Stimulated activated CD4-positive, alpha-beta T cell treated with anti-CD3 and anti-CD28 coated beads, Interleukin-4, amount 100 ng/mL, for 1 hour (primary cell): ENCODE measurements around the gene C16orf89.
"Not testable (repeated sequence)": the region's sequence is repeated elsewhere in the genome, so short reads cannot be mapped to it uniquely, and the experiment has no call there.

ENCODE experiments used
- DNase-seq: peaks from one replicate; pipeline ENCODE4 v3.0.0-alpha.2; 2020

Gene C16orf89

DNA sequence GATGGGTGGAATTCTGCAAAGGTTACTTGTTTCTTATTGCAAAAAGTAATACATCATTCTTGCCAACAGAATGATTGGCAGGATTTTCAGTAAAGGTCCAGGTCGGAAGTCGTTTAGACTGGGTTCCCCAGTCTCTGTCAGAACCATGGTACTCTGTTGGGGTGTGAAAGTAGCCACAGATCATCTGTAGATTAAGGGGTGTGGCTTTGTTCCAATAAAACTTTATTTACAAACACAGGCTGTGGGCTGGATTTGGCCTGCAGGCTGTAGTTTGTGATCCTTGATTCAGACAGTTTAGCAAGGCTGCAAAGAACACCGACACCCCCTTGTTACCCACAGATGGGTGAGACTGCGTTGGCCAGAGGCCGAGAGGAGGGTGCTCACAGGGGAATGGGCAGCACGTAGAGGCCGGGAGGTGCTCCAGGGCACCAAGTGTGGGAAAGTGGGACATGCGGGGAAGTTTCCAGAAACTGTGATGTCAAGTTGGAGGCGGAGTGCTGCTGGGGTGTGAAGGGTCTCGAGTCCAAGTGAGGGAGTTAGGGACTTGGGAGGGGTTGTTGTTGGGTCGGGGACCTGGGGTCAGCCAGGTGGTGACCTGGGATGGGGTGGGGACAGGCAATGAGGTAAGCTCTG lies 18.5 kb upstream of the C16orf89 start:
- DNase-seq: not testable (repeated sequence)

DNA sequence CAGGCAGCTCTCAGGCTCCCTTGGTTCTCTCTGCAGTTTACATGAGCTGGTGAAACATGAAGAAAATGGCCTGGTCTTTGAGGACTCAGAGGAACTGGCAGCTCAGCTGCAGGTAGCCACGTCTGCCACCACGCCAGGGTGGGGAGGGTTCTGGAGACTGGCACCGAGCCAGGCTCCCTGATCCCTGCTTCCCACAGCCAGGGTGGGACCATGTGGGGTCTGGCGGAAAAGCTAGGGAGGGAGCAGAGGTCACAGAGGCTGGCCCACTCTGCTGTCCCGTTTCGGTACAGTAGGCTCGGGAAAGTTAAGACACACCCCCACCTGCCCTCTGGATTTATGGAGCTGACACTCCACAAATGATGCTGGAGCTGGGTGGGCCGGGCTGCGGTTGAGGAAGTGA lies 17.9 kb upstream of the C16orf89 start:
- not testable (repeated sequence) for DNase-seq

DNA sequence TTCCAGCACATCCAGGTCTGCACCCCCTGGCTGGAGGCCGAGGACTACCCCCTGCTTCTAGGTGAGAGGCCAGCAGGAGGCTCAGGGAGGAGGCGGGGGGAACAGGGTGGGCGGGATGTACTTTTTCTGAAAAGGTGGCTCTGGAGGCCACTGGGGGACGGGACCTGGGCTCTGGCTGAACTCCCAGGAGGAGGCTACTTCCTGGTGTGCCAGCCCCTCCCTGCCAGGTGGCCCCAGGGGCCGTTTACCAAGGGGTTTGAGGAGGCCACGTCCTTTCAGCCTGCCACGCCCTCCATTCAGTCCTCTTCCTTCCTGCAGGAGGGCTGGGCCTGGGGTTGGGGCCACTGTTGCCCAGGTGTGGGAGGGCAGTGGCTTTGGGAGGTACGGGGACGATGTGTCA lies 15.2 kb upstream of the C16orf89 start:
- DNase-seq: not testable (repeated sequence)

DNA sequence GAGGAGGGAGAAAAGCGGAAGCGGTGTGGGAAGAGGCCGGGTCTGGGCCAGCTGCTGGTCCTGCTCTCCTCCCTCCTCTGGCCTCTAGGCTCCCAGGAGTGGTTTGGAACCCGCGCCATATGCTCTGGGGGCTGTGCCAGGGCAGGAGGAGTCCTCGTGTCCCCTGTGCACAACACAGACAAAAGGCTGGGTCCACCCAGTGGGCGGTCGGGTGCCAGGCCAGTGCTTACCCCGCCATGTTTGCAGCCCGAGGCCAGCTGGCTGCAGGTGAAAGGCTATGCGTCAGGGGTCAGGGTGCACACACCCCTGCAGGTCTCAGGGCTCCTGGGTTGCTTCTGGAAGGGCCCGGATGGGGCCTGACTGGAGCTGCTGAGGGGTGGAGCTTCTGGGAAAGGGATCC lies 14.7 kb upstream of the C16orf89 start:
- not testable (repeated sequence) for DNase-seq

DNA sequence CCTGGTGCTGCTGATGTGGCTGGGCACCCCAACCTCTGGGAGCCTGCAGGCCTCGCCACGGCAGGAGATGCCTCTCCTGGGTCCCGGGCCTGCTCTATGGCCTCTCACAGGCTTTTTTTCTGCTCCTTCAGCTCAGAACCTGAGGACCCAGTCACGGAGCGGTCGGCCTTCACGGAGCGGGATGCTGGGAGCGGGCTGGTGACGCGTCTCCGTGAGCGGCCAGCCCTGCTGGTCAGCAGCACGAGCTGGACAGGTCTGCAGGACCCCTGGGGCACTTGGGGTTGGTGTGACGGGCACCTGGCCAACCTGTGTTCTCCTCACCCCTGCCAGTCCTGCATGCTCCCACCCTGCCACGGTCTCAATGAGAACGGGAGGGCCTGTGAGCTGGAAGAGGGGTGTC lies 12.9 kb upstream of the C16orf89 start:
- no peak for DNase-seq

DNA sequence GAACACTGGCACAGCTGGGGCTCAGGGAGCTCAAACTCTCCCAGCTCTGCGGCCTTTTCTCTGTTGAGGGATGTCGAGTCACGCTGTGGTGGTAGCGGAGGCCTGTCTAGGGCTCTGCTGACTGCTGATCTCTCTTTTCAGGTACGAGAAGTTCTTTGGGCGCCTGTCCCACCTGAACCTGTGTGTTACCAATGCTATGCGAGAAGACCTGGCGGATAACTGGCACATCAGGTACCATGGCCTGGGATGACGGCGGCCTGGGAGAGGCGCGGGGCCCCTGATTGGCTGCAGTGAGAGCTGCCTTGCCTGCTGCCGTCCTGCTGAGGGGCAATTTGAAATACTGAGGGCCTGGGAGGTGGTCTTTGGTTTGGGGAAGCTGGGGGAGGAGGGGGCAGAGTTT lies 11.5 kb upstream of the C16orf89 start:
- DNase-seq: no peak

DNA sequence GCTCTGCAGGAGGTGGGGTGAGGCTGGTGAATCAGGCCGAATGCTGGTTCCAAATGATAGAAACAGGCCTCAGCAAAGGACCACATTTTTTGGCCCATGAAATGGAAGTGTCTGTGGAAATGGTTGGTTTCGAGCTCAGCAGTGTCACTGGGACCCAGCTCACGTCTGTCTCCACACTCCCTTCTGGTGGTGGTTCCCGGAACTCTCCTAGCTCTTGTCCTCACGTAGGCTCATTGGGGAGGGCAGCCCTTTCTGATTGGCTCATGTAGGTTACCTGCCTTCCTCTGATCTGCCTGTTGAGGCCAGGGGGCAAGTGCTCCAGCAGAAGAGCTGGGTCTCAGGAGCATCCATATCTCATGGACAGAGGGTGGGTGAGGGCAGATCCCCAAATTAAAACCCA lies 9.9 kb upstream of the C16orf89 start:
- DNase-seq: no peak

DNA sequence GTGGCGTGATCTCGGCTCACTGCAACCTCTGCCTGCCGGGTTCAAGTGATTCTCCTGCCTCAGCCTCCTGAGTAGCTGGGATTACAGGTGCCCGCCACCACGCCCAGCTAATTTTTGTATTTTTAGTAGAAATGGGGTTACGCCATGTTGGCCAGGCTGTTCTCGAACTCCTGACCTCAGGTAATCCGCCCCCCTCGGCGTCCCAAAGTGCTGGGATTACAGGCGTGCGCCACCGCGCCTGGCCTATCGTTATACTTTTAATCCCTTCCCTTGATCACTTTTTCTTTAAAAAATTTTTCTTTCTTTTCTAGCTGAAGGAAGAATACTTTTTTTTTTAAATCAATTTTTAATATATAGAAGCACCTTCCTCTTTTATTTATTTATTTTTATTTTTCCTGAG lies 8.0 kb upstream of the C16orf89 start:
- not testable (repeated sequence) for DNase-seq

DNA sequence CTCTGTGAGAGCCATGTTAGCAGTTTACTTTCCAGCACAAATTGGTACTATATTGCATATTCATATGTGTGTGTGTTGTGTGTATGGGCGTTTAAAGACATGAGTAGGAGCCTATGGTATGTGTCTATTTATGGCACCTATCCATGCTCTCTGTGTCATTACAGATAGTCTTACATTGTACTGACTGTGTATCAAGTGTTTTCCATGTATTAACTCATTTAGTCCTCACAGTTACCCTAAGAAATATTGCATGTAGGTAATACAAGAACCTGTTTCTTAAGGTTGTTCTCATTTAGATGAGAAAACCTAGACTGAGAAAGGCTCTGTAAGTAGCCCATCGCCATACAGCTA lies 7.5 kb upstream of the C16orf89 start:
- no peak for DNase-seq

DNA sequence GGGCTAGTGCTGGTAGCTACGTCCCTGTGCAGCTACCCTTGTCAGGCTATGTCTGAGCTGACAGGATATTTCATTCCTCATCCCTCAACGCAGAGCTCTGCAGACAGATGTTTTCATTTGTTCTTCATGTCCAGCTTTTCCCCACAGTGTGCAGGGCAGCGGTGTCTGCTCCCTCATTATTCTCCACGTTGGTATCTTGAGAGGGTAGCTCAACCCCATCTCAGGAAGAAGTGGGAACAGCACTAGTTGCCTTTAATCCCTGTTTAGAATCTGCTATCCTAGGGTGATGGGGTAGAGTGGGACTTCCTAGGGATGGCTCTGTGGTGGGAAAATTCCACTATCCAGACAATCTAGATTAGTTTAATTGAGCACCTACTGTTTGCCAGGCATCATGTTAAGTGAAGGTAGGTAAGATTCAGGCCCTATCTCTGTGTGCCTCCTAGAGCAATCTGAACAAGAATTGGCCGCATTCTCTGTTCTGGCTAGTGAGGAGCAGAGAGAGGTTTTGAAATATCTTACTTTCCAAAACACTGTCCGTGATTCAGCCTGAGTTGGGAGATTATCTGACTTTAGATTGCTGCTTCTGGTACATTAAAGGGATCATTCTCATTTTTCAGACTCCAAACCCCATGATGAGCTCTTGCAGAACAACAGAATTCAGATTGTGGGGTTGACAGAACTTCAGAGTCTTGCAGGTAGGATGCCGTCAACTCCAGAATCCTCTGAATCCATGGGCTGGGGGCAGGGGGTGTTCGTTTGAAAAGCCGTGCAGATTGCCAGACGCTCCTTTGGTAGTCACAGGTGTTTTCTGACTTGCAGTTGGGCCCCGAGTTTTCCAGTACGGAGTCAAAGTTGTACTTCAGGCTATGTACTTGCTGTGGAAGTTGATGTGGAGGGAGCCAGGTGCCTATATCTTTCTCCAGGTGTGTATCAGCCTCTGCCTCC lies 6.8 kb upstream of the C16orf89 start:
- DNase-seq: no peak

DNA sequence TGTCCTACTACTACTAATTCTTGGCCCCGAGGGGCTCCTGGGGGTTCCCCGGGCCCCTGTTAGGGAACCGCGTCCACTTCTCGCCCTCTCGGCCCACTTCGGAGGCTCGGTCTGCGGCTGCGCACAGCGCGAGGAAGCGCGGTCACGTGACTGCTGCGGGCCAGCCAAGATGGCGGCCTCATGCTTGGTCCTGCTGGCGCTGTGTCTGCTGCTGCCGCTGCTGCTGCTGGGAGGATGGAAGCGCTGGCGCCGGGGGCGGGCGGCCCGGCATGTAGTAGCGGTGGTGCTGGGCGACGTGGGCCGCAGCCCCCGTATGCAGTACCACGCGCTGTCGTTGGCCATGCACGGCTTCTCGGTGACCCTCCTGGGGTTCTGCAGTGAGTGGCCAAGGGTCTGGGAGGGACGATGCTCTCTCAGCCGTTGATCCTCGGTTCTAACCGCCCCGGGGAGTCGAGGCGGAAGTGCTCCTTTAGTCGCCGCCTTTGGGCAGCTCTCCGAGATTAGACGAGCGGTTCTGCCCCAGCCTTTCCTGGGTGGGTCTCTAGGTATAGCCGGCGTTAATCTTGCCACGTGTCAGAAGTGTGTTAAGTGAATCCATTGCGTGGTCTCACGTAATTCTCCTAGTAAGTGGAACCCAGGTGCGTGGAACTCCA lies 6.1 kb upstream of the C16orf89 start, which contains the start of gene ALG1:
Gene ALG1, plus strand, starts transcription at position 163 of the 653 bp plus-strand sequence. Its CDS starts 7 bp downstream, at position 170.
- peak; percentile 90 for DNase-seq

DNA sequence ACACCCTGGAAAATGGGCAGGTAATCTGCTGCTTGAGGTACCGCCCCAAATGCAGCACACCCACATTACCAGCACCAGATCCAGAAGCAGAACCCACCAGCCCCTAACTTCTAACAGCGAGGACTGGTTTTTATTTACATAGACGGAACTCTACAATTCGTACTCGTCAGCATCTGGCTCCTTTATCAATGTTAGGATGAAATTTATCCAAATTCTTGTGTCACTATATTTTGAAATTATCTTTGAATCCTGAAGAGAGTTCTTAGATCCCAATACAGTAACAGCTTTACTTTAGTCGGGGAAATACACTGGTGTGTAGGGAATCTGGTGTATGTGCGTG lies 5.6 kb upstream of the C16orf89 start:
- no peak for DNase-seq

DNA sequence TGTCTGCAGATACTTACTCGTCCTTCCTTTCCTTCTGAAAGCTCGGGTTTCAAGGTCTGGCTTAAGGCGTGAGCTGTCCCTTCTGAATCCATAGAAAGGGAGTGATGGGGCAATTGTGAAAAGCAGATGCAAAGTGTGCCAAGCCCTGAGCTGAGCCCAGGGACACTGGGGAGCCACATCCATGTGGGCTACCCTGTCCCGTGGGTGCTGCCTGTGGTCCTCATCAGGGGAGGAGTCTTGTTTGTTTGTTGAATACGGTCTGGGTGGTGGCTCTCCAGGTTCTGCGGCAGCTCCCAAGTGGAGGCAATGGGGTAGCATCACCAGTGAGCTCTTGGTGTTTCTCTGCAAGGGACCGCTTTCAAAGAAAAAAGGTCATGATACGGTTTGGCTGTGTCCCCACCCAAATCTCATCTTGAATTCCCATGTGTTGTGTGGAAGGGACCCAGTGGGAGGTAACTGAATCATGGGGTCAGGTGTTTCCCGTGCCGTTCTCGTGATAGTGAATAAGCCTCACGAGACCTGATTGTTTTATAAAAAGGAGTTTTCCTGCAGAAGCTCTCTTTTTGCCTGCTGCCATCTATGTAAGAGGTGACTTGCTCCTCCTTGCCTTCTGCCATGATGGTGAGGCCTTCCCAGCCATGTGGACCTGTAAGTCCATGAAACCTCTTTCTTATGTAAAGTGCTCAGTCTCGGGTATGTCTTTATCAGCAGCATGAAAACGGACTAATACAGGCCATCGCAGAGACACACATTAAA lies 4.9 kb upstream of the C16orf89 start:
- DNase-seq: no peak

DNA sequence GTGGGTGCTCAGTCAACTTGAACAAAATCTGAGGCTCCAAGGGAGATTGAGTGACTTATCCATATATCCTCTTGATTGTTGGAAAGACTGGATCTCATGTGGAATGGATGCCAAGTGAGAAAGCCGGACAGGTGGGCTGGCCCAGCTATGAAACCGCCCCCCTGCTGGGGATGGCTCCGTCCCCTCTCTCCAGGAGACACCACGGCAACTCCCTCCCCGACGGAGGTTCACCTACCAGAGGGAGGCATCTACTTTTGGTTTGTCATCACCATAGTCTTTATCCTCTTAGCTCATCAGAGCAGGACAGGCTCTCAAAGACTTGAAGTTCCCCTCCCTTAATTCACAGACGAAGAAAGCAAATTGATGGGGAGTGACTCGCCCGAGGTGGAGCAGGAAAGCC lies 4.1 kb upstream of the C16orf89 start:
- no peak for DNase-seq

DNA sequence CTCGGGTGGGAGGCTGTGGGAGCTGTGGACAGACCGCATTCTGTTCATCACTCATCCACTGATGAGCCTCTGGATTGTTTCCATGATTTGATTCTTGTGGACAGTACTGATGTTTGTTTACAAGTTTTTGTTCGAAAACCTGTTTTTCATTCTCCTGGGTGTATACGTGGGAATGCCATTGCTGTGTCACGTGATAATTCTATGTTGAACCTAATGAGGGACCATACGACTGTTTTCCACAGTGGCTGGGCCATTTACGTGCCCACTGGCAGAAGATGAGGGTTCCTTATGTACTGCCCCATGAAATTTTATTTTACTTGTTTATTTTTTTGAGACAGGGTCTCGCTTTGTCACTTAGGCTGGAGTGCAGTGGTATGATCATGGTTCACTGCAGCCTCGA lies 3.3 kb upstream of the C16orf89 start:
- DNase-seq: no peak

DNA sequence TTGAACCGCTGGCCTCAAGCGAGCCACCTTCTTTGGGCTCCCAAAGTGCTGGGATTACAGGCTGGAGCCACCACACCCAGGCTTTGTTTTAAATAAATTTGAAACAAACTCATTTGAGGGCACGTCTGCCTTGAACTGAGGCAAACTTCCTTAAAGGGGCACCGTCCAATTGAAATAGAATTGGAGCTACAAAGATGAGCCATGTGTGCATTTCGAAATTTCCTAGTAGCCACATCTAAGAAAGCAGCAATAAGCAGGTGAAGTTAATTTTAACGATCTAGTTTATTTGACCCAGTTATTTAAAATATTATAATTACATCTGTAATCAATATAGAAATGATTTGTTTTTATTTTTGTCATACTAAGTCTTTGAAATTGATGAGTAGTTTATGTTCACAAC lies 755 bp upstream of the C16orf89 start:
- DNase-seq: no peak

DNA sequence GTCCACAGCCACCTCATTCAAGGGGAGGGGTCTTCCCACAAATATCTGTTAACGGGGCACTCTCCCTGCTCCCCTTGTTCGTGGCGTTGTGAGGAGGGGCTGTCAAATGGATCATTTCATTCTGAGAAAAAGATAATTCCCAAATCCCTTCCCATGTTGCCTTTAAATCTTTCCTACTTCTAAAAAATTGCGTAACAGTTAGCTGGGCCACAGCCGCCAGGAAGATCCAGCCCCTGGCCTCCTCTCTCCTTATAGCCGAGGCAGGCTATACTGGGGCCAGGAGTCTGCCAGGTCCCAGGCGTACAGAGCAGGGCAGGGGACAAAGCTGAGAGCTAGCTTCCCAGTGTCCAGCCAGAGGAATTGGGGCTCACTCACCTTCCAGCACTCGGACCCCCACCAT lies 430 bp downstream of the C16orf89 start:
- no peak for DNase-seq

DNA sequence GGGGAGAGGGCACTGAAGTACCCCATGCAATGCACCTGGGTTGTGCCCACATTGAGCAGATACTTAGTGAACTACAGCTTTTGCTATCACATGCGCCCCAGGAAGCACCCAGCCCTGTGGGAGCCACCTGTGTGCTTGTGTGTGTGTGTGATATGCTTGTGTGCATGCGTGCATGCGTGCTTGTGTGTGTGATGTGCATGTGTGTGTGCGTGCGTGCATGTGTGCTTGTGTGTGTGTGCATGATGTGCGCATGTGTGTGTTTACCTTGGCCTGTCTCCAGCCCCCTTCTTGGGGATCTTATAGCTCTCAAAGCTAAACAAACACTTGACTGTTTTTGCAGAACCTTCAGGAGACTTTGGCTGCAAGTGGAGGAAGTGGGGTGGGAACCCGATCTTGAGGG lies 841 bp downstream of the C16orf89 start:
- DNase-seq: no peak

DNA sequence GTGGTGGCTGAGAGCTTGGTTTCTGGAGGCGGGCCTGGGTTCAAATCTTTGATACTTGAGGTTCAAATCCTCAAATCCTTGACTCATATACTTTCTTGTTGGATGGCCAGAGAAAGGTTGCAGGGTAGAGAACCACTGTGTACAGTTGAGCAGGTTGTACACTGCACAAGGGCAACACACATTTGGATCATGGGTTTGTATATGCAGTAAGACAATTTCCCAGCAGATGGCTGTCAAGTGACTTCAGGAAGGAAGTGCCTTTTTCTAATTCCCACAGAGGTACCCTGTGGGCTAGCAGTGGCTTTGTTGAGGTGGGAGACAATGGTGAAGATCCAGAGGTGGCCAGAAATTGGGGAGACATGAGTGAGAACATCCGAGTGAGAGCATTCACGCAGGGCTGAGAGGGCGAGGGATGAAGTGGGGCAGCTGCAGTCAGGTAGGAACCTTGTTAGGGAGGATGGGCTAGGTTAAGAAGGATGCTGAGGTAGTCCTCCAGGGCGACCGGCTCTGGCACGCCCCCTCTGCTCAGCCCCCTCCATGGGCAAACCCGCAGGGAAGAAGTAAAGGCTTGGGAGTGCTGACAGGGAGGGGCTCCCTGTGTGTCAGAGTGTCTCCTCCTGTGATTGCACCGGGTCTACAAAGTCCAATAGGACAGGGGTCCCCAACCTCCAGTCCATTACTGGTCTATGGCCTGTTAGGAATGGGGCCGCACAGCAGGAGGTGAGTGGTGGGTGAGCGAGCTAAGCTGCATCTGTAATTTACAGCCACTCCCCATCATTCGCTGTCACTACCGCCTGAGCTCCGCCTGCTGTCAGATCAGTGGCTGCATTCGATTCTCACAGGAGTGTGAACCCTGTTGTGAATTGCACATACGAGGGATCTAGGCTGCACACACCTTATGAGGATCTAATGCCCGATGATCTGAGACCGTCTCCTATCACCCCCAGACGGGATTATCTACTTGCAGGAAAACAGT lies 2.7 kb downstream of the C16orf89 start:
- DNase-seq: no peak

DNA sequence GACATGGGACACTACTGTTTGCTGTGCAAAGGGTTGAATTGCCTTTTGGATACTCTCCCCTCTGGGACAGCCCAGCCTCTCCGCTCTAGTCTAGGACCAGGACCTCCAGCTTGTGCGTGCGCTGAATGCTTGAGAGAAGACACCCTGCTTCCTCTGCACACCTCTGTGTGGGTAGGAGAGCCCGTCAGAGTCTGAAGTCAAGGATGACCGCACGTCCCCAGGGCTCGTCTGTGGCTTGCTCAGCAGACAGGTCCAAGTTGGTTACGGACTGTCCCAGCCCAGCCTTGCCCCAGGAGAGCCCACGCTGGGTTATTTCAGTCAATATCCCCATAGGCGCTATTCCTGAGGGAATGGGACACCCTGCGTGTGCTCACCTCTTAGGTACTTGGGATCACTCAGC lies 3.7 kb downstream of the C16orf89 start:
- no peak for DNase-seq

DNA sequence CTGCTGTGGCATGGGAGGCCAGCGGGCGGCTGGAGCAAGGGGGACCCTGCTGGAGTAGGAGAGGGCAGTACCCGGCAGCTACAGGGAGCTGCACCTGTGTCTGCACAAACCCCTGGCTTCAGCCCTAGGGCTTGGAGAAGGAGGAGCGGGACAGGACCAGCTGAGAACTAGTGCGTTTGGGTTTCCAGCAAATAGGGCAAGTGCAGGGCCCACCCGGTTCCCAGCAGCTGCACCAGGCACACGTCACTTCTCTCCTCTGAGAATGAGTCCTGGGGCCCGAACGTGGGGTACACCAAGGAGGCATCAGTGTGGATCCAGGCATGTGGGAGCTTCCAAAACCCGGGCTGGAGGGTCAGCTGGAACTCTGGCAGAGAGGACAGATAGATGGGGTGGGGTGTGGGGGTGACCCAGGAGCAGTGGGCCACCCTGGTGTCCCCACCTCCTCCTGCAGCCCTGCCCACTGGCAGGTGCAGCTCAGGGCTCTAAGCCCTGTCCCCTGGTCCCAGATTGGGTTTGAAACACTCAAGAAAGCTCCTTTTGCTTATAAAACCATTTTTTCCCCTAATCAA lies 5.6 kb downstream of the C16orf89 start:
- no peak for DNase-seq
